Measurements from ENCODE around the gene FASN. TPM values are rescaled to one million over a fixed set of nuclear protein-coding genes. Genes with fewer than 3 reads are reported as not detected.

FASN gene
- polyA plus RNA-seq, 1 donor from 2014 or later: 26.4 TPM

GRCh38 chr17:82047379-82047778, 50.7 kb downstream of the FASN start:
- H3K36me3 ChIP-seq (ENCODE audit: insufficient read depth, low read length): no peaks in the 10 kb centered on the region
- H3K4me2 ChIP-seq (ENCODE audit: low read length): no peak overlapping the region
- H3K27me3 ChIP-seq (ENCODE audit: insufficient read depth, low read depth, low read length): no peaks in the 10 kb centered on the region
- H3K79me2 ChIP-seq (replicated peaks; ENCODE audit: insufficient read depth, low read length): peaks cover 4% of the 10 kb centered on the region
- TF ChIP-seq EZH2 (IDR thresholded peaks at IDR 0.05; ENCODE audit: borderline replicate concordance, insufficient read depth, low read length, poor library complexity, severe bottlenecking) (no peak), MXI1 (conservative IDR thresholded peaks at IDR 0.05; ENCODE audit: poor library complexity, severe bottlenecking) (no peak), TAF1 (IDR thresholded peaks at IDR 0.05; ENCODE audit: low read depth) (no peak), REST (IDR thresholded peaks at IDR 0.05; ENCODE audit: borderline replicate concordance) (no peak), POLR2AphosphoS5 (IDR thresholded peaks at IDR 0.05) (no peak), EP300 (conservative IDR thresholded peaks at IDR 0.05; ENCODE audit: poor library complexity, severe bottlenecking) (no peak), RAD21 (conservative IDR thresholded peaks at IDR 0.05) (no peak), SMC3 (conservative IDR thresholded peaks at IDR 0.05; ENCODE audit: poor library complexity) (no peak), CTCF (IDR thresholded peaks at IDR 0.05; ENCODE audit: poor library complexity, severe bottlenecking) (no peak)
- no peak overlapping the region for H3K9ac ChIP-seq (ENCODE audit: low read length)
- H3K27ac ChIP-seq (ENCODE audit: low read length): no peak overlapping the region
- no peaks in the 10 kb centered on the region for H4K20me1 ChIP-seq (ENCODE audit: insufficient read depth)
- H2AFZ ChIP-seq (ENCODE audit: low read depth, low read length): no peak overlapping the region
- H3K4me3 ChIP-seq (ENCODE audit: low read length): no peak overlapping the region
- H3F3A ChIP-seq (ENCODE audit: insufficient read depth, low read length, poor library complexity, severe bottlenecking): no peaks in the 10 kb centered on the region
- H3K9me3 ChIP-seq (ENCODE audit: low read length): no peaks in the 10 kb centered on the region
- no peaks in the 10 kb centered on the region for H3K9me2 ChIP-seq (ENCODE audit: insufficient read depth, low read length)

- Histone ChIP-seq H3K27me3 (ENCODE audit: insufficient read depth, low read depth, low read length) (no peaks in the 10 kb centered on the region), H3F3A (ENCODE audit: insufficient read depth, low read length, poor library complexity, severe bottlenecking) (no peaks in the 10 kb centered on the region), H3K4me2 (ENCODE audit: low read length) (no peak overlapping the region), H3K4me3 (ENCODE audit: low read length) (no peak overlapping the region), H3K9me3 (ENCODE audit: low read length) (no peaks in the 10 kb centered on the region), H3K79me2 (replicated peaks; ENCODE audit: insufficient read depth, low read length) (no peaks in the 10 kb centered on the region), H2AFZ (ENCODE audit: low read depth, low read length) (no peak overlapping the region), H3K36me3 (ENCODE audit: insufficient read depth, low read length) (no peaks in the 10 kb centered on the region), H3K9ac (ENCODE audit: low read length) (no peak overlapping the region), H3K27ac (ENCODE audit: low read length) (no peak overlapping the region), H3K9me2 (ENCODE audit: insufficient read depth, low read length) (no peaks in the 10 kb centered on the region), H4K20me1 (ENCODE audit: insufficient read depth) (no peaks in the 10 kb centered on the region)
- TF ChIP-seq MXI1 (conservative IDR thresholded peaks at IDR 0.05; ENCODE audit: poor library complexity, severe bottlenecking) (no peak), CTCF (IDR thresholded peaks at IDR 0.05; ENCODE audit: poor library complexity, severe bottlenecking) (no peak), RAD21 (conservative IDR thresholded peaks at IDR 0.05) (no peak), SMC3 (conservative IDR thresholded peaks at IDR 0.05; ENCODE audit: poor library complexity) (no peak), EP300 (conservative IDR thresholded peaks at IDR 0.05; ENCODE audit: poor library complexity, severe bottlenecking) (no peak), REST (IDR thresholded peaks at IDR 0.05; ENCODE audit: borderline replicate concordance) (no peak)
Measured at GRCh38 chr17:82046903-82047302, 51.1 kb downstream of the FASN start.
